ENCODE measurements around the gene RMND5A. TPM values are rescaled to one million over a fixed set of nuclear protein-coding genes. Genes with fewer than 3 reads are reported as not detected.
A peak's percentile ranks its signal among the peaks of the same experiment; 100 is the strongest.
"Not testable (repeated sequence)": the region's sequence is repeated elsewhere in the genome, so short reads cannot be mapped to it uniquely, and the experiment has no call there.

RMND5A gene
- total RNA-seq = 41.0 to 44.3 TPM (median 43.9 TPM) in 3 replicates

GRCh38 chr2:86719637-86720539, at the start of gene RMND5A:
Gene RMND5A, plus strand, starts transcription at chr2:86720291. Its CDS starts 377 bp downstream, at chr2:86720668.
- not testable (repeated sequence) for H3K36me3 Mint-ChIP-seq; H3K4me1 Mint-ChIP-seq; H3K27me3 Mint-ChIP-seq (ENCODE audit: low read depth); H3K9me3 Mint-ChIP-seq
- DNase-seq (ENCODE audit: low spot score in 2 of 2, unreplicated experiment in 2 of 2) = peak; percentile 81 to 91
- Mint-ChIP-seq H3K27ac (peak within 1 kb of the TSS; percentile 69), H3K4me3 (peak within 1 kb of the TSS; percentile 70)

- no peak for DNase-seq (ENCODE audit: low spot score in 2 of 2, unreplicated experiment in 2 of 2)
- TF ChIP-seq, protein P1, sequence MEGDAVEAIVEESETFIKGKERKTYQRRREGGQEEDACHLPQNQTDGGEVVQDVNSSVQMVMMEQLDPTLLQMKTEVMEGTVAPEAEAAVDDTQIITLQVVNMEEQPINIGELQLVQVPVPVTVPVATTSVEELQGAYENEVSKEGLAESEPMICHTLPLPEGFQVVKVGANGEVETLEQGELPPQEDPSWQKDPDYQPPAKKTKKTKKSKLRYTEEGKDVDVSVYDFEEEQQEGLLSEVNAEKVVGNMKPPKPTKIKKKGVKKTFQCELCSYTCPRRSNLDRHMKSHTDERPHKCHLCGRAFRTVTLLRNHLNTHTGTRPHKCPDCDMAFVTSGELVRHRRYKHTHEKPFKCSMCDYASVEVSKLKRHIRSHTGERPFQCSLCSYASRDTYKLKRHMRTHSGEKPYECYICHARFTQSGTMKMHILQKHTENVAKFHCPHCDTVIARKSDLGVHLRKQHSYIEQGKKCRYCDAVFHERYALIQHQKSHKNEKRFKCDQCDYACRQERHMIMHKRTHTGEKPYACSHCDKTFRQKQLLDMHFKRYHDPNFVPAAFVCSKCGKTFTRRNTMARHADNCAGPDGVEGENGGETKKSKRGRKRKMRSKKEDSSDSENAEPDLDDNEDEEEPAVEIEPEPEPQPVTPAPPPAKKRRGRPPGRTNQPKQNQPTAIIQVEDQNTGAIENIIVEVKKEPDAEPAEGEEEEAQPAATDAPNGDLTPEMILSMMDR (IDR thresholded peaks at IDR 0.05; ENCODE audit: unreplicated experiment) = no peak
- Mint-ChIP-seq H3K27ac (no peak overlapping the region), H3K9me3 (peaks cover 21% of the 10 kb centered on the region), H3K4me3 (no peak overlapping the region), H3K4me1 (peaks cover 4% of the 10 kb centered on the region), H3K27me3 (ENCODE audit: low read depth) (no peaks in the 10 kb centered on the region), H3K36me3 (peaks cover 6% of the 10 kb centered on the region)
Measured at GRCh38 chr2:86671337-86671981, 48.6 kb upstream of the RMND5A start.

DNA sequence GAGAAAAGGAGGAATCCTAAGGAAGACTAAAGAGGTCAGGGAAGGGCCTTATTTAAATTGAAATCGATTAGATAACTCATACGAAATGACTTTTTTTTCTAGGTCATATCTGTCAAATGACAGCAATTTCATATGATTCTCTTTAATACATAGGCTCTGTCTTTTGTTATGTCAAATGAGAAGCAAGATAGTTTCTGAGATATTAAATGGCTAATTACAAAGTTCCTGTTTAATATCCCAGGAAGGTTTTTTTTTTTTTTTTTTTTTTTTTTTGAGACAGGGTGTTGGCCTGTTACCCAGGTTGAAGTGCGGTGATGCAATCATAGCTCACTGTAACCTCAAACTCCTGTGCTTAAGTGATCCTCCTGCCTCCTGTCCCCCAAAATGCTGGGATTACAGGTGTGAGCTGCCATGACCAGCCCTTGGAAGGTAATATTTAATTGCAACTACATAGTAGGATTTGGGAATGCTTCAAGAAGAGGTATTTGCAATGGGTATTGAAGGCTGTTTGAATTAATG, 48.0 kb upstream of the RMND5A start:
- H3K9me3 Mint-ChIP-seq = peaks cover 16% of the 10 kb centered on the region
- no peaks in the 10 kb centered on the region for H3K27me3 Mint-ChIP-seq (ENCODE audit: low read depth)
- no peak overlapping the region for H3K4me3 Mint-ChIP-seq
- no peak overlapping the region for H3K27ac Mint-ChIP-seq
- peaks cover 4% of the 10 kb centered on the region for H3K4me1 Mint-ChIP-seq
- H3K36me3 Mint-ChIP-seq = peaks cover 6% of the 10 kb centered on the region
- DNase-seq (ENCODE audit: low spot score in 2 of 2, unreplicated experiment in 2 of 2) = no peak
- TF ChIP-seq, protein P1 (IDR thresholded peaks at IDR 0.05; ENCODE audit: unreplicated experiment) = no peak

DNA sequence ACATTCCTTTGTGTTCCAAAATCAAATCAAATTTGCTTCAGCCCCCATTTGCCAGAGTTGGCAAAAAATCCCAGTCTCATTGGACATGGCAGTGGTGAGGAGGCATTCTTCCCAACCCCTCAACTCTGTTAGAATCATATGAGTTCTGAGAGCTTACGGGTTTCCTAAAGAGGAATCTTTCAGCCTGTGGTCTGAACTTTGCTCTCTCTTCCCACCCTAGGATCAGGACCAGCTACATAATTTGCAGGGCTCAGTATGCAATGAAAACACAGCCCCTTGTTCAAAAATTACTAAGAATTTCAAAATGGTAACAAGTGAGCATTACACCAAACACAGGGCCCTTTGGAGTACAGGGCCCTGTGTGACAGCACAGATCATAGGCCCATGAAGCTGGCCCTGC, 47.1 kb upstream of the RMND5A start:
- Mint-ChIP-seq H3K36me3 (peaks cover 3% of the 10 kb centered on the region), H3K4me1 (peaks cover 4% of the 10 kb centered on the region), H3K27me3 (ENCODE audit: low read depth) (peaks cover 3% of the 10 kb centered on the region), H3K4me3 (no peak overlapping the region), H3K9me3 (peaks cover 7% of the 10 kb centered on the region), H3K27ac (no peak overlapping the region)
- TF ChIP-seq, protein P1 (IDR thresholded peaks at IDR 0.05; ENCODE audit: unreplicated experiment) = no peak
- DNase-seq (ENCODE audit: low spot score in 2 of 2, unreplicated experiment in 2 of 2) = no peak

DNA sequence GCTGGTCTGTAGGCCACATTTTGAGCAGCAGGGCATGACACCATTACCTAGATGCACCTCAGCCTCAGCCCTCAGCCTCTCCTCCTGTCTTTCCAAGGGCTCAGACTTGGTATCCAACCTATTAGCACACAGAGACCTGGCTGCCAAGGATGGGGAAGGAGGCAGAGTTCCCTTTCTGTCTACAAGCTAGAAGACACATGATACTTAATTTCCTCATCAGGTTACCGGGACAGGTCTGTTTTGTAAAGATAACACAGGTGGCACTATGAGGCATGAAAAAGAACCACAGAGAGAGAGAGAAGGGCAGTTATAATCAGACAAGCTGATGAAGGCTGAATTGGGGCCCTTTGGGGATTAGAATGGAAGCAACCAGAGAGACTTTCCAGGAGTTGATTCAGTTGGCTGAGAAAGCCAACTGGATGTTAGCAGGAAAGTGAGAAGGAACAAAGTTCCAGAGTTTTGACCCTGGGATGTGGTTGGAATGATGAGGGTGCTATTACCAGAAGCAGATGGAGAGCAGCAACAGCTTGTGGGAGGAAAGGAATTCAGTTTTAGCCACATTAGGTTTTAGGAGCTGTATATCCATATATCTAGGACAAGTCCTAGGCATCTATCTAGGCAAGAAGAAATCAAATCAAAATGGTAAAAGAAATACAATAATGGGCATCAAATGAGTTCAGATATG, 46.0 kb upstream of the RMND5A start:
- H3K27me3 Mint-ChIP-seq (ENCODE audit: low read depth) = peaks cover 7% of the 10 kb centered on the region

More for the DNA sequence above, 46.0 kb upstream of the RMND5A start:
- H3K36me3 Mint-ChIP-seq = no peaks in the 10 kb centered on the region
- no peaks in the 10 kb centered on the region for H3K9me3 Mint-ChIP-seq
- H3K4me3 Mint-ChIP-seq = no peak overlapping the region
- no peak for DNase-seq (ENCODE audit: low spot score in 2 of 2, unreplicated experiment in 2 of 2)
- peaks cover 4% of the 10 kb centered on the region for H3K4me1 Mint-ChIP-seq
- H3K27ac Mint-ChIP-seq = no peak overlapping the region
- TF ChIP-seq, protein P1 (IDR thresholded peaks at IDR 0.05; ENCODE audit: unreplicated experiment) = no peak
